Measurements from ENCODE around the gene PAX5. TPM values are rescaled to one million over a fixed set of nuclear protein-coding genes. Genes with fewer than 3 reads are reported as not detected.

Gene PAX5
- total RNA-seq, 1 experiment from 2014 or later, result not detected

GRCh38 chr9:36948051-36948450 is 86.0 kb downstream of the PAX5 start:
- Histone ChIP-seq H2AFZ (no peak overlapping the region), H3K27ac (no peak overlapping the region), H3K9me3 (ENCODE audit: insufficient read depth, low read depth) (no peaks in the 10 kb centered on the region), H3K4me1 (replicated peaks; ENCODE audit: insufficient read depth) (no peaks in the 10 kb centered on the region), H3K4me2 (no peak overlapping the region), H3K36me3 (ENCODE audit: low read depth) (no peaks in the 10 kb centered on the region), H3K79me2 (ENCODE audit: low read depth) (no peaks in the 10 kb centered on the region), H3K9me2 (ENCODE audit: insufficient read depth) (no peaks in the 10 kb centered on the region), H4K20me1 (ENCODE audit: insufficient read depth) (no peaks in the 10 kb centered on the region), H3K4me3 (no peak overlapping the region), H3F3A (ENCODE audit: insufficient read depth, low read depth) (no peaks in the 10 kb centered on the region), H3K27me3 (ENCODE audit: insufficient read depth, low read depth) (0 out of 2 replicates have a peak, but pooled peaks cover 4% of the 10 kb centered on the region)
- no peak for DNase-seq
- BruUV-seq (replicated peaks), result no TSS peak
- no peak for TF ChIP-seq CTCF (conservative IDR thresholded peaks at IDR 0.05)
- TF ChIP-seq EZH2 (IDR thresholded peaks at IDR 0.05; ENCODE audit: low read depth), result no peak
- intact Hi-C loops (cut with micrococcal nuclease; ENCODE audit: unreplicated experiment), result no loop called here
- POLR2A ChIA-PET (ENCODE audit: unreplicated experiment), result no interaction called here
- CTCF ChIA-PET, result no interaction called here

GRCh38 chr9:36946653-36947052 is 87.4 kb downstream of the PAX5 start:
- Histone ChIP-seq H3K9me2 (ENCODE audit: insufficient read depth) (no peaks in the 10 kb centered on the region), H3K9me3 (ENCODE audit: insufficient read depth, low read depth) (no peaks in the 10 kb centered on the region), H4K20me1 (ENCODE audit: insufficient read depth) (no peaks in the 10 kb centered on the region), H3K79me2 (ENCODE audit: low read depth) (no peaks in the 10 kb centered on the region), H3K36me3 (ENCODE audit: low read depth) (no peaks in the 10 kb centered on the region), H2AFZ (no peak overlapping the region), H3F3A (ENCODE audit: insufficient read depth, low read depth) (no peaks in the 10 kb centered on the region), H3K4me3 (no peak overlapping the region), H3K4me1 (replicated peaks; ENCODE audit: insufficient read depth) (no peaks in the 10 kb centered on the region), H3K27me3 (ENCODE audit: insufficient read depth, low read depth) (0 out of 2 replicates have a peak, but pooled peaks cover 4% of the 10 kb centered on the region), H3K4me2 (no peak overlapping the region), H3K27ac (no peak overlapping the region)
- no TSS peak for BruUV-seq (replicated peaks)
- intact Hi-C loops (cut with micrococcal nuclease; ENCODE audit: unreplicated experiment), result no loop called here
- CTCF ChIA-PET, result no interaction called here
- no peak for DNase-seq
- POLR2A ChIA-PET (ENCODE audit: unreplicated experiment), result interaction anchor here (0.7 kb wide), 1 partner anchor 24 kb away, joined by 4 read pairs; no protein-coding TSS in a partner anchor
- TF ChIP-seq EZH2 (IDR thresholded peaks at IDR 0.05; ENCODE audit: low read depth), result no peak
- no peak for TF ChIP-seq CTCF (conservative IDR thresholded peaks at IDR 0.05)

- Histone ChIP-seq H3K79me2 (ENCODE audit: low read depth) (no peaks in the 10 kb centered on the region), H3F3A (ENCODE audit: insufficient read depth, low read depth) (no peaks in the 10 kb centered on the region), H2AFZ (no peak overlapping the region), H3K4me2 (no peak overlapping the region), H3K27me3 (ENCODE audit: insufficient read depth, low read depth) (0 out of 2 replicates have a peak, but pooled peaks cover 4% of the 10 kb centered on the region), H3K36me3 (ENCODE audit: low read depth) (no peaks in the 10 kb centered on the region), H3K4me1 (replicated peaks; ENCODE audit: insufficient read depth) (no peaks in the 10 kb centered on the region), H3K27ac (no peak overlapping the region), H4K20me1 (ENCODE audit: insufficient read depth) (no peaks in the 10 kb centered on the region), H3K9me3 (ENCODE audit: insufficient read depth, low read depth) (no peaks in the 10 kb centered on the region), H3K4me3 (no peak overlapping the region), H3K9me2 (ENCODE audit: insufficient read depth) (no peaks in the 10 kb centered on the region)
- CTCF ChIA-PET, result no interaction called here
- POLR2A ChIA-PET (ENCODE audit: unreplicated experiment), result no interaction called here
- no TSS peak for BruUV-seq (replicated peaks)
- no peak for TF ChIP-seq EZH2 (IDR thresholded peaks at IDR 0.05; ENCODE audit: low read depth)
- TF ChIP-seq CTCF (conservative IDR thresholded peaks at IDR 0.05), result no peak
- intact Hi-C loops (cut with micrococcal nuclease; ENCODE audit: unreplicated experiment), result no loop called here
- no peak for DNase-seq
These were observed 88.1 kb downstream of the PAX5 start for GRCh38 chr9:36945999-36946398.
